RWPE2 (cell line): ENCODE measurements around the gene GPALPP1.
"Not testable (repeated sequence)": the region's sequence is repeated elsewhere in the genome, so short reads cannot be mapped to it uniquely, and the experiment has no call there.

Experiments
- ATAC-seq: fragments of 200-7000 bp; cut with Tn5 transposase; 3 replicates; pipeline ENCODE4 v1.9.1; 2021; ENCODE audit warnings: low read depth
- DNase-seq: peaks from one replicate; pipeline ENCODE4 v3.0.0-alpha.2; 2020; ENCODE audit warnings: low spot score
- H3K27ac ChIP-seq: fragments of 450-650 bp; 2 replicates; pipeline ENCODE4 v1.5.1; 2017; ENCODE audit warnings: mild to moderate bottlenecking; ENCODE audit not compliant: poor library complexity, severe bottlenecking
- H3K27me3 ChIP-seq: fragments of 250-450 bp; sonication (Bioruptor Pico); 2 replicates; pipeline ENCODE4 v1.5.1; 2021; ENCODE audit warnings: mild to moderate bottlenecking, moderate library complexity; ENCODE audit not compliant: insufficient read depth, poor library complexity, severe bottlenecking
- H3K36me3 ChIP-seq: fragments of 250-450 bp; sonication (Bioruptor Pico); 2 replicates; pipeline ENCODE4 v1.5.1; 2020; ENCODE audit warnings: low read depth, mild to moderate bottlenecking, moderate library complexity
- H3K4me1 ChIP-seq: fragments of 250-450 bp; sonication (Bioruptor Pico); 2 replicates; pipeline ENCODE4 v1.5.1; 2021; ENCODE audit warnings: mild to moderate bottlenecking, moderate library complexity; ENCODE audit not compliant: insufficient read depth, poor library complexity, severe bottlenecking
- H3K4me3 ChIP-seq: fragments of 250-450 bp; sonication (Bioruptor Pico); 2 replicates; pipeline ENCODE4 v1.5.1; 2021; ENCODE audit warnings: mild to moderate bottlenecking, moderate library complexity; ENCODE audit not compliant: severe bottlenecking
- H3K9me3 ChIP-seq: fragments of 250-450 bp; sonication (Bioruptor Pico); 2 replicates; pipeline ENCODE4 v1.5.1; 2021; ENCODE audit warnings: mild to moderate bottlenecking, moderate library complexity; ENCODE audit not compliant: severe bottlenecking
- TF ChIP-seq, protein P1 (sequence below): fragments of 450-650 bp; IDR thresholded peaks from one replicate; pipeline ENCODE4 v1.5.1; 2017; ENCODE audit warnings: mild to moderate bottlenecking, moderate library complexity; ENCODE audit not compliant: poor library complexity, severe bottlenecking

GPALPP1 gene

GRCh38 chr13:45016792-45017425, 27.6 kb downstream of the GPALPP1 start:
- no peak for ATAC-seq
- peaks cover 38% of the 10 kb centered on the region for H3K36me3 ChIP-seq

DNA sequence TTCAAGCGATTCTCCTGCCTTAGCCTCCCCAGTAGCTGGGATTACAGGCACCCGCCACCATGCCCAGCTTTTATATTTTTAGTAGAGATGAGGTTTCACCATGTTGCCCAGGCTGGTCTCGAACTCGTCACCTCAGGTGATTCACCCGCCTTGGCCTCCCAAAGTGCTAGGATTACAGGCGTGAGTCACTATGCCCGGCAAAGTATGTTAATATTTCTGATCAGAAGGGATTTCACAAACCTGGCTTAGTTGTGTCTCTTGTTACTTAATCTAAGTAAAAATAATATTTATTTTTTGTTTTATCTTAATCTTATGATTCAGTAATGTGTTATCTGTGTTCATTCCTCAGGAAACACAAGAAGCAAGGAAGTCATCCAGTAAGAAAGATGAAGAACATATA, 30.6 kb downstream of the GPALPP1 start:
- not testable (repeated sequence) for H3K27me3 ChIP-seq, H3K27ac ChIP-seq, H3K9me3 ChIP-seq, H3K4me3 ChIP-seq, H3K4me1 ChIP-seq, DNase-seq, ATAC-seq
- H3K36me3 ChIP-seq = peaks cover 48% of the 10 kb centered on the region

More at GRCh38 chr13:45016792-45017425, 27.6 kb downstream of the GPALPP1 start:
- Histone ChIP-seq H3K27ac (no peak overlapping the region), H3K27me3 (no peaks in the 10 kb centered on the region), H3K4me1 (no peaks in the 10 kb centered on the region), H3K4me3 (no peak overlapping the region), H3K9me3 (no peaks in the 10 kb centered on the region)
- DNase-seq = no peak
- TF ChIP-seq, protein P1, sequence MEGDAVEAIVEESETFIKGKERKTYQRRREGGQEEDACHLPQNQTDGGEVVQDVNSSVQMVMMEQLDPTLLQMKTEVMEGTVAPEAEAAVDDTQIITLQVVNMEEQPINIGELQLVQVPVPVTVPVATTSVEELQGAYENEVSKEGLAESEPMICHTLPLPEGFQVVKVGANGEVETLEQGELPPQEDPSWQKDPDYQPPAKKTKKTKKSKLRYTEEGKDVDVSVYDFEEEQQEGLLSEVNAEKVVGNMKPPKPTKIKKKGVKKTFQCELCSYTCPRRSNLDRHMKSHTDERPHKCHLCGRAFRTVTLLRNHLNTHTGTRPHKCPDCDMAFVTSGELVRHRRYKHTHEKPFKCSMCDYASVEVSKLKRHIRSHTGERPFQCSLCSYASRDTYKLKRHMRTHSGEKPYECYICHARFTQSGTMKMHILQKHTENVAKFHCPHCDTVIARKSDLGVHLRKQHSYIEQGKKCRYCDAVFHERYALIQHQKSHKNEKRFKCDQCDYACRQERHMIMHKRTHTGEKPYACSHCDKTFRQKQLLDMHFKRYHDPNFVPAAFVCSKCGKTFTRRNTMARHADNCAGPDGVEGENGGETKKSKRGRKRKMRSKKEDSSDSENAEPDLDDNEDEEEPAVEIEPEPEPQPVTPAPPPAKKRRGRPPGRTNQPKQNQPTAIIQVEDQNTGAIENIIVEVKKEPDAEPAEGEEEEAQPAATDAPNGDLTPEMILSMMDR = no peak

- ATAC-seq (no peak), DNase-seq (no peak)
- Histone ChIP-seq H3K27me3 (no peaks in the 10 kb centered on the region), H3K9me3 (no peaks in the 10 kb centered on the region), H3K4me1 (no peaks in the 10 kb centered on the region), H3K36me3 (peaks cover 49% of the 10 kb centered on the region), H3K27ac (no peak overlapping the region), H3K4me3 (no peak overlapping the region)
- TF ChIP-seq, protein P1 = no peak
These were observed 31.9 kb downstream of the GPALPP1 start for GRCh38 chr13:45021250-45021649.

DNA sequence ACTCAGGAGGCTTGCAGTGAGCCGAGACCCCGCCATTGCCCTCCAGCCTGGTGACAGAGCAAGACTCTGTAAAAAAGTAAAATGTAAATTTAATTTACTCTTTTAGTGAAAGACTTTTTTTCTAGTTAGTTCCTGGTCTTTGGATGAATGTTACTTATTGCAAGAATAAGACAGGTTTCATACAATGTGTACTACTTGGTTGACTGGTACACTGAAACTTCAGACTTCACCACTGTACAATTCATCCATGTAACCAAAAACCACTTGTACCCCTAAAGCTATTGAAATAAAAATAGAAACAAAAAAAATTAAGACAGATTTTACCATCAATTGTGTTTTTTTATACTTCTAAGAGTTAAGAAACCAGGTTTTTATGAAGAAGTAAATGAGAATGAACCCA, 35.5 kb downstream of the GPALPP1 start:
- H3K27me3 ChIP-seq = no peaks in the 10 kb centered on the region
- H3K9me3 ChIP-seq = no peaks in the 10 kb centered on the region
- H3K4me1 ChIP-seq = no peaks in the 10 kb centered on the region
- H3K27ac ChIP-seq = no peak overlapping the region
- ATAC-seq (no peak), DNase-seq (no peak)
- peaks cover 60% of the 10 kb centered on the region for H3K36me3 ChIP-seq
- TF ChIP-seq, protein P1 = no peak
- H3K4me3 ChIP-seq = no peak overlapping the region

GRCh38 chr13:45034342-45034741, 45.0 kb downstream of the GPALPP1 start:
- Histone ChIP-seq H3K9me3 (no peaks in the 10 kb centered on the region), H3K4me1 (no peaks in the 10 kb centered on the region), H3K27ac (no peak overlapping the region), H3K4me3 (no peak overlapping the region), H3K36me3 (peaks cover 11% of the 10 kb centered on the region), H3K27me3 (no peaks in the 10 kb centered on the region)
- no peak for DNase-seq
- TF ChIP-seq, protein P1 = no peak
- ATAC-seq = no peak
